Measurements from ENCODE around the gene NDUFAF3.
A peak's percentile ranks its signal among the peaks of the same experiment; 100 is the strongest.

NDUFAF3 gene

GRCh38 chr3:49005303-49005680 lies 16.6 kb upstream of the NDUFAF3 start:
- H3K4ac ChIP-seq (ENCODE audit: low read depth, low read length) = no peak overlapping the region
- no CpG with 5 or more reads among the region's 3 CpGs for WGBS (ENCODE audit: extremely low coverage, insufficient coverage, low lambda C conversion rate)
- no peak overlapping the region for H3K9ac ChIP-seq (ENCODE audit: low read length)
- no peak overlapping the region for H4K5ac ChIP-seq (ENCODE audit: low read length)
- H4K8ac ChIP-seq (ENCODE audit: low read depth, low read length) = no peak overlapping the region
- no peak overlapping the region for H2BK15ac ChIP-seq (replicated peaks; ENCODE audit: low read depth)
- H3K23ac ChIP-seq (ENCODE audit: low read length) = no peak overlapping the region
- H3K4me3 ChIP-seq (ENCODE audit: low read length) = no peak overlapping the region
- no peaks in the 10 kb centered on the region for H3K36me3 ChIP-seq (ENCODE audit: control insufficient read depth, insufficient read depth, low read length)
- H3K56ac ChIP-seq (ENCODE audit: low read length) = no peak overlapping the region
- peaks cover 5% of the 10 kb centered on the region for H3K4me1 ChIP-seq (ENCODE audit: control insufficient read depth, low read depth, low read length)
- no peak for DNase-seq
- H3K27me3 ChIP-seq (ENCODE audit: insufficient read depth, low read length, poor library complexity) = no peaks in the 10 kb centered on the region
- H3K79me1 ChIP-seq (ENCODE audit: low read length) = peaks cover 9% of the 10 kb centered on the region
- no peak overlapping the region for H2BK120ac ChIP-seq (ENCODE audit: low read depth, low read length)
- H3K4me2 ChIP-seq (ENCODE audit: low read length) = no peak overlapping the region
- peaks cover 21% of the 10 kb centered on the region for H3K79me2 ChIP-seq (ENCODE audit: control insufficient read depth, insufficient read depth, low read length)
- no peak overlapping the region for H3K18ac ChIP-seq (ENCODE audit: low read length)
- H2BK5ac ChIP-seq (ENCODE audit: low read length) = no peak overlapping the region
- H2AK5ac ChIP-seq (ENCODE audit: low read length) = no peak overlapping the region
- H3K27ac ChIP-seq (ENCODE audit: low read depth, low read length) = no peak overlapping the region

- Histone ChIP-seq H3K79me2 (ENCODE audit: control insufficient read depth, insufficient read depth, low read length) (peaks cover 21% of the 10 kb centered on the region), H3K27ac (ENCODE audit: low read depth, low read length) (no peak overlapping the region), H2AK5ac (ENCODE audit: low read length) (no peak overlapping the region), H3K4me1 (ENCODE audit: control insufficient read depth, low read depth, low read length) (peaks cover 5% of the 10 kb centered on the region), H2BK15ac (replicated peaks; ENCODE audit: low read depth) (no peak overlapping the region), H3K79me1 (ENCODE audit: low read length) (peaks cover 9% of the 10 kb centered on the region), H2BK120ac (ENCODE audit: low read depth, low read length) (no peak overlapping the region), H3K4me2 (ENCODE audit: low read length) (no peak overlapping the region), H3K36me3 (ENCODE audit: control insufficient read depth, insufficient read depth, low read length) (no peaks in the 10 kb centered on the region), H3K27me3 (ENCODE audit: insufficient read depth, low read length, poor library complexity) (no peaks in the 10 kb centered on the region), H3K56ac (ENCODE audit: low read length) (no peak overlapping the region), H4K8ac (ENCODE audit: low read depth, low read length) (no peak overlapping the region), H3K4ac (ENCODE audit: low read depth, low read length) (no peak overlapping the region), H3K23ac (ENCODE audit: low read length) (no peak overlapping the region), H3K4me3 (ENCODE audit: low read length) (no peak overlapping the region), H3K9ac (ENCODE audit: low read length) (no peak overlapping the region), H2BK5ac (ENCODE audit: low read length) (no peak overlapping the region), H3K18ac (ENCODE audit: low read length) (no peak overlapping the region), H4K5ac (ENCODE audit: low read length) (no peak overlapping the region)
- no CpG with 5 or more reads among the region's 5 CpGs for WGBS (ENCODE audit: extremely low coverage, insufficient coverage, low lambda C conversion rate)
- DNase-seq = no peak
Observed at GRCh38 chr3:49005998-49006397, 15.9 kb upstream of the NDUFAF3 start.

GRCh38 chr3:49006408-49007067 lies 15.4 kb upstream of the NDUFAF3 start:
- Histone ChIP-seq H3K4ac (ENCODE audit: low read depth, low read length) (peak overlapping the region; percentile 25), H3K4me3 (ENCODE audit: low read length) (peak overlapping the region; percentile 53), H3K79me2 (ENCODE audit: control insufficient read depth, insufficient read depth, low read length) (peaks cover 24% of the 10 kb centered on the region), H3K79me1 (ENCODE audit: low read length) (peaks cover 9% of the 10 kb centered on the region), H3K9ac (ENCODE audit: low read length) (peak overlapping the region; percentile 85), H2BK120ac (ENCODE audit: low read depth, low read length) (no peak overlapping the region), H3K36me3 (ENCODE audit: control insufficient read depth, insufficient read depth, low read length) (no peaks in the 10 kb centered on the region), H2AK5ac (ENCODE audit: low read length) (no peak overlapping the region), H3K4me1 (ENCODE audit: control insufficient read depth, low read depth, low read length) (peaks cover 5% of the 10 kb centered on the region), H3K18ac (ENCODE audit: low read length) (no peak overlapping the region), H2BK5ac (ENCODE audit: low read length) (no peak overlapping the region), H3K56ac (ENCODE audit: low read length) (peak overlapping the region; percentile 88), H3K4me2 (ENCODE audit: low read length) (peak overlapping the region; percentile 88), H4K8ac (ENCODE audit: low read depth, low read length) (no peak overlapping the region), H3K23ac (ENCODE audit: low read length) (no peak overlapping the region), H3K27me3 (ENCODE audit: insufficient read depth, low read length, poor library complexity) (no peaks in the 10 kb centered on the region), H2BK15ac (replicated peaks; ENCODE audit: low read depth) (no peak overlapping the region), H4K5ac (ENCODE audit: low read length) (no peak overlapping the region), H3K27ac (ENCODE audit: low read depth, low read length) (no peak overlapping the region)
- DNase-seq = no peak
- WGBS (ENCODE audit: extremely low coverage, insufficient coverage, low lambda C conversion rate) = no CpG with 5 or more reads among the region's 32 CpGs

- Histone ChIP-seq H4K8ac (ENCODE audit: low read depth, low read length) (no peak within 1 kb of the TSS), H3K23ac (ENCODE audit: low read length) (peak within 1 kb of the TSS; percentile 59), H2BK15ac (replicated peaks; ENCODE audit: low read depth) (no peak within 1 kb of the TSS), H3K79me2 (ENCODE audit: control insufficient read depth, insufficient read depth, low read length) (peaks cover 30% of the 10 kb centered on the region), H3K4me2 (ENCODE audit: low read length) (peak within 1 kb of the TSS; percentile 90), H3K79me1 (ENCODE audit: low read length) (peaks cover 11% of the 10 kb centered on the region), H3K4me3 (ENCODE audit: low read length) (peak within 1 kb of the TSS; percentile 83), H2BK5ac (ENCODE audit: low read length) (peak within 1 kb of the TSS; percentile 94), H3K4ac (ENCODE audit: low read depth, low read length) (peak within 1 kb of the TSS; percentile 84), H4K5ac (ENCODE audit: low read length) (no peak within 1 kb of the TSS), H2AK5ac (ENCODE audit: low read length) (no peak within 1 kb of the TSS), H2BK120ac (ENCODE audit: low read depth, low read length) (no peak within 1 kb of the TSS), H3K27ac (ENCODE audit: low read depth, low read length) (peak within 1 kb of the TSS; percentile 47), H3K9ac (ENCODE audit: low read length) (peak within 1 kb of the TSS; percentile 96), H3K56ac (ENCODE audit: low read length) (peak within 1 kb of the TSS; percentile 95), H3K27me3 (ENCODE audit: insufficient read depth, low read length, poor library complexity) (no peaks in the 10 kb centered on the region), H3K36me3 (ENCODE audit: control insufficient read depth, insufficient read depth, low read length) (peaks cover 5% of the 10 kb centered on the region), H3K18ac (ENCODE audit: low read length) (peak within 1 kb of the TSS; percentile 47), H3K4me1 (ENCODE audit: control insufficient read depth, low read depth, low read length) (peaks cover 5% of the 10 kb centered on the region)
- no CpG with 5 or more reads among the region's 65 CpGs for WGBS (ENCODE audit: extremely low coverage, insufficient coverage, low lambda C conversion rate)
- DNase-seq = peak; percentile 99
Observed at GRCh38 chr3:49007068-49007770, 14.7 kb upstream of the NDUFAF3 start, which contains the start of gene WDR6. TSS of gene WDR6 (plus strand) at chr3:49007391. CDS start at chr3:49007432, 41 bp downstream.

GRCh38 chr3:49007771-49008528 lies 14.0 kb upstream of the NDUFAF3 start:
- H3K27ac ChIP-seq (ENCODE audit: low read depth, low read length) = no peak overlapping the region
- H3K18ac ChIP-seq (ENCODE audit: low read length) = peak overlapping the region; percentile 47
- no peak overlapping the region for H2AK5ac ChIP-seq (ENCODE audit: low read length)
- H3K4me3 ChIP-seq (ENCODE audit: low read length) = peak overlapping the region; percentile 83
- WGBS (ENCODE audit: extremely low coverage, insufficient coverage, low lambda C conversion rate) = no CpG with 5 or more reads among the region's 41 CpGs
- peaks cover 36% of the 10 kb centered on the region for H3K79me2 ChIP-seq (ENCODE audit: control insufficient read depth, insufficient read depth, low read length)
- H3K36me3 ChIP-seq (ENCODE audit: control insufficient read depth, insufficient read depth, low read length) = peaks cover 7% of the 10 kb centered on the region
- H3K4me2 ChIP-seq (ENCODE audit: low read length) = peak overlapping the region; percentile 90
- H2BK15ac ChIP-seq (replicated peaks; ENCODE audit: low read depth) = no peak overlapping the region
- peak overlapping the region; percentile 84 for H3K4ac ChIP-seq (ENCODE audit: low read depth, low read length)
- H3K23ac ChIP-seq (ENCODE audit: low read length) = no peak overlapping the region
- peak overlapping the region; percentile 95 for H3K56ac ChIP-seq (ENCODE audit: low read length)
- DNase-seq = peak; percentile 94
- H2BK120ac ChIP-seq (ENCODE audit: low read depth, low read length) = no peak overlapping the region
- H3K27me3 ChIP-seq (ENCODE audit: insufficient read depth, low read length, poor library complexity) = no peaks in the 10 kb centered on the region
- H4K8ac ChIP-seq (ENCODE audit: low read depth, low read length) = no peak overlapping the region
- peak overlapping the region; percentile 96 for H3K9ac ChIP-seq (ENCODE audit: low read length)
- peak overlapping the region; percentile 94 for H2BK5ac ChIP-seq (ENCODE audit: low read length)
- H3K79me1 ChIP-seq (ENCODE audit: low read length) = peaks cover 16% of the 10 kb centered on the region
- peaks cover 5% of the 10 kb centered on the region for H3K4me1 ChIP-seq (ENCODE audit: control insufficient read depth, low read depth, low read length)
- no peak overlapping the region for H4K5ac ChIP-seq (ENCODE audit: low read length)

Data from mesendoderm (in vitro differentiated cells).